NT2/D1 (cell line): ENCODE data around the gene CCDC198.
A peak's percentile ranks its signal among the peaks of the same experiment; 100 is the strongest.

Experiments
- DNase-seq: peaks from one replicate; pipeline ENCODE4 v3.0.0-alpha.2; 2011; ENCODE audit warnings: low read depth, low spot score
- H3K27me3 ChIP-seq: 2 replicates; pipeline ENCODE4 v1.6.0; 2011; ENCODE audit warnings: mild to moderate bottlenecking; ENCODE audit not compliant: insufficient read length, insufficient read depth
- H3K36me3 ChIP-seq: 2 replicates; pipeline ENCODE4 v1.6.1; 2011; ENCODE audit warnings: mild to moderate bottlenecking, low read length, mixed read lengths; ENCODE audit not compliant: insufficient read depth, insufficient read length
- H3K4me1 ChIP-seq: 2 replicates; pipeline ENCODE4 v1.5.1; 2011; ENCODE audit not compliant: insufficient read depth, insufficient read length
- H3K4me3 ChIP-seq: 2 replicates; pipeline ENCODE4 v1.5.1; 2011; ENCODE audit warnings: low read depth; ENCODE audit not compliant: insufficient read length
- H3K9ac ChIP-seq: 2 replicates; pipeline ENCODE4 v1.6.0; 2011; ENCODE audit warnings: low read depth; ENCODE audit not compliant: insufficient read length
- H3K9me3 ChIP-seq: 2 replicates; pipeline ENCODE4 v1.5.1; 2011; ENCODE audit warnings: mild to moderate bottlenecking, low read length; ENCODE audit not compliant: insufficient read depth
- SUZ12 ChIP-seq: IDR thresholded peaks from 2 replicates; pipeline ENCODE4 v1.6.1; 2011; ENCODE audit not compliant: insufficient read length, insufficient read depth; ENCODE audit errors: extremely low read depth
- YY1 ChIP-seq: IDR thresholded peaks from 2 replicates; pipeline ENCODE4 v1.6.1; 2011; ENCODE audit not compliant: insufficient read length, insufficient read depth
- ZNF274 ChIP-seq: IDR thresholded peaks from 2 replicates; pipeline ENCODE4 v1.6.1; 2011; ENCODE audit warnings: mild to moderate bottlenecking, low read depth, low read length

Gene CCDC198

GRCh38 chr14:57487771-57488170 is 5.9 kb downstream of the CCDC198 start:
- TF ChIP-seq ZNF274 (no peak), YY1 (no peak), SUZ12 (no peak)
- no peaks in the 10 kb centered on the region for H3K4me1 ChIP-seq
- no peak overlapping the region for H3K4me3 ChIP-seq
- no peak overlapping the region for H3K9ac ChIP-seq
- no peaks in the 10 kb centered on the region for H3K27me3 ChIP-seq
- DNase-seq: no peak
- no peaks in the 10 kb centered on the region for H3K9me3 ChIP-seq
- H3K36me3 ChIP-seq: no peaks in the 10 kb centered on the region

- Histone ChIP-seq H3K4me3 (no peak overlapping the region), H3K36me3 (no peaks in the 10 kb centered on the region), H3K4me1 (no peaks in the 10 kb centered on the region), H3K27me3 (no peaks in the 10 kb centered on the region), H3K9me3 (no peaks in the 10 kb centered on the region), H3K9ac (no peak overlapping the region)
- DNase-seq: peak; percentile 3
- TF ChIP-seq YY1: no peak
Observed at GRCh38 chr14:57486767-57487379, 6.8 kb downstream of the CCDC198 start.

- no peak overlapping the region for H3K9ac ChIP-seq
- no peaks in the 10 kb centered on the region for H3K27me3 ChIP-seq
- H3K4me3 ChIP-seq: no peak overlapping the region
- DNase-seq: no peak
- H3K36me3 ChIP-seq: no peaks in the 10 kb centered on the region
- no peak for TF ChIP-seq ZNF274
- TF ChIP-seq YY1: no peak
- TF ChIP-seq SUZ12: no peak
- no peaks in the 10 kb centered on the region for H3K4me1 ChIP-seq
- no peaks in the 10 kb centered on the region for H3K9me3 ChIP-seq
Observed at GRCh38 chr14:57485635-57486034, 8.0 kb downstream of the CCDC198 start.

GRCh38 chr14:57482120-57482519 is 11.5 kb downstream of the CCDC198 start:
- Histone ChIP-seq H3K27me3 (no peaks in the 10 kb centered on the region), H3K9me3 (no peaks in the 10 kb centered on the region), H3K4me1 (peaks cover 4% of the 10 kb centered on the region), H3K4me3 (no peak overlapping the region), H3K36me3 (no peaks in the 10 kb centered on the region), H3K9ac (no peak overlapping the region)
- DNase-seq: no peak
- TF ChIP-seq ZNF274 (no peak), SUZ12 (no peak), YY1 (no peak)

- no peak for DNase-seq
- Histone ChIP-seq H3K9me3 (no peaks in the 10 kb centered on the region), H3K36me3 (no peaks in the 10 kb centered on the region), H3K4me3 (no peak overlapping the region), H3K9ac (no peak overlapping the region), H3K27me3 (no peaks in the 10 kb centered on the region), H3K4me1 (peaks cover 4% of the 10 kb centered on the region)
- no peak for TF ChIP-seq ZNF274
- TF ChIP-seq SUZ12: no peak
Observed at GRCh38 chr14:57480051-57480450, 13.6 kb downstream of the CCDC198 start.

GRCh38 chr14:57479197-57479596 is 14.5 kb downstream of the CCDC198 start:
- TF ChIP-seq ZNF274 (no peak), YY1 (no peak), SUZ12 (no peak)
- Histone ChIP-seq H3K9ac (no peak overlapping the region), H3K9me3 (no peaks in the 10 kb centered on the region), H3K4me3 (no peak overlapping the region), H3K36me3 (no peaks in the 10 kb centered on the region), H3K27me3 (no peaks in the 10 kb centered on the region), H3K4me1 (peaks cover 4% of the 10 kb centered on the region)
- no peak for DNase-seq

- Histone ChIP-seq H3K4me3 (no peak overlapping the region), H3K36me3 (no peaks in the 10 kb centered on the region), H3K9me3 (no peaks in the 10 kb centered on the region), H3K9ac (no peak overlapping the region), H3K4me1 (peaks cover 4% of the 10 kb centered on the region), H3K27me3 (no peaks in the 10 kb centered on the region)
- TF ChIP-seq YY1 (no peak), ZNF274 (no peak), SUZ12 (no peak)
- no peak for DNase-seq
Observed at GRCh38 chr14:57478050-57478449, 15.6 kb downstream of the CCDC198 start.

GRCh38 chr14:57470909-57471308 is 22.7 kb downstream of the CCDC198 start:
- no peak for TF ChIP-seq YY1
- no peak for TF ChIP-seq SUZ12
- TF ChIP-seq ZNF274: no peak
- Histone ChIP-seq H3K9ac (no peak overlapping the region), H3K4me3 (no peak overlapping the region)

More at GRCh38 chr14:57470909-57471308, 22.7 kb downstream of the CCDC198 start:
- no peaks in the 10 kb centered on the region for H3K36me3 ChIP-seq
- no peak for DNase-seq
- H3K27me3 ChIP-seq: no peaks in the 10 kb centered on the region
- H3K9me3 ChIP-seq: peaks cover 4% of the 10 kb centered on the region; the same call in 1 of the 2 replicates
- no peaks in the 10 kb centered on the region for H3K4me1 ChIP-seq
